ENCODE results near the gene GLI3. TPM values are rescaled to one million over a fixed set of nuclear protein-coding genes. Genes with fewer than 3 reads are reported as not detected.

GLI3 gene
- total RNA-seq, 1 donor: 4.3 TPM

- no peak overlapping the region for H3K4me3 ChIP-seq (ENCODE audit: low read depth, low read length)
- TF ChIP-seq CTCF (IDR thresholded peaks at IDR 0.05; ENCODE audit: insufficient read depth, low read depth, low read length): no peak
- DNase-seq (ENCODE audit: low read depth): no peak
Measured at GRCh38 chr7:42103020-42103419, 134.0 kb downstream of the GLI3 start.

- DNase-seq (ENCODE audit: low read depth): no peak
- no peak overlapping the region for H3K4me3 ChIP-seq (ENCODE audit: low read depth, low read length)
- TF ChIP-seq CTCF (IDR thresholded peaks at IDR 0.05; ENCODE audit: insufficient read depth, low read depth, low read length): no peak
Measured at GRCh38 chr7:42102301-42102700, 134.7 kb downstream of the GLI3 start.

- DNase-seq (ENCODE audit: low read depth): peak; percentile 87
- no peak overlapping the region for H3K4me3 ChIP-seq (ENCODE audit: low read depth, low read length)
- no peak for TF ChIP-seq CTCF (IDR thresholded peaks at IDR 0.05; ENCODE audit: insufficient read depth, low read depth, low read length)
Measured at GRCh38 chr7:42100156-42100508, 136.9 kb downstream of the GLI3 start.

- no peak for TF ChIP-seq CTCF (IDR thresholded peaks at IDR 0.05; ENCODE audit: insufficient read depth, low read depth, low read length)
- no peak for DNase-seq (ENCODE audit: low read depth)
Measured at GRCh38 chr7:42099470-42100155, 137.4 kb downstream of the GLI3 start.

GRCh38 chr7:42099066-42099465 is 137.9 kb downstream of the GLI3 start:
- no peak for TF ChIP-seq CTCF (IDR thresholded peaks at IDR 0.05; ENCODE audit: insufficient read depth, low read depth, low read length)
- H3K4me3 ChIP-seq (ENCODE audit: low read depth, low read length): no peak overlapping the region
- DNase-seq (ENCODE audit: low read depth): no peak

More at GRCh38 chr7:42099470-42100155, 137.4 kb downstream of the GLI3 start:
- H3K4me3 ChIP-seq (ENCODE audit: low read depth, low read length): no peak overlapping the region

GRCh38 chr7:42097752-42098151 is 139.3 kb downstream of the GLI3 start:
- peak; percentile 99 for DNase-seq (ENCODE audit: low read depth)
- no peak overlapping the region for H3K4me3 ChIP-seq (ENCODE audit: low read depth, low read length)
- peak; percentile 47 for TF ChIP-seq CTCF (IDR thresholded peaks at IDR 0.05; ENCODE audit: insufficient read depth, low read depth, low read length)

Measured in fibroblast of villous mesenchyme (primary cell).